ENCODE data around the gene FOXRED1.

DNA sequence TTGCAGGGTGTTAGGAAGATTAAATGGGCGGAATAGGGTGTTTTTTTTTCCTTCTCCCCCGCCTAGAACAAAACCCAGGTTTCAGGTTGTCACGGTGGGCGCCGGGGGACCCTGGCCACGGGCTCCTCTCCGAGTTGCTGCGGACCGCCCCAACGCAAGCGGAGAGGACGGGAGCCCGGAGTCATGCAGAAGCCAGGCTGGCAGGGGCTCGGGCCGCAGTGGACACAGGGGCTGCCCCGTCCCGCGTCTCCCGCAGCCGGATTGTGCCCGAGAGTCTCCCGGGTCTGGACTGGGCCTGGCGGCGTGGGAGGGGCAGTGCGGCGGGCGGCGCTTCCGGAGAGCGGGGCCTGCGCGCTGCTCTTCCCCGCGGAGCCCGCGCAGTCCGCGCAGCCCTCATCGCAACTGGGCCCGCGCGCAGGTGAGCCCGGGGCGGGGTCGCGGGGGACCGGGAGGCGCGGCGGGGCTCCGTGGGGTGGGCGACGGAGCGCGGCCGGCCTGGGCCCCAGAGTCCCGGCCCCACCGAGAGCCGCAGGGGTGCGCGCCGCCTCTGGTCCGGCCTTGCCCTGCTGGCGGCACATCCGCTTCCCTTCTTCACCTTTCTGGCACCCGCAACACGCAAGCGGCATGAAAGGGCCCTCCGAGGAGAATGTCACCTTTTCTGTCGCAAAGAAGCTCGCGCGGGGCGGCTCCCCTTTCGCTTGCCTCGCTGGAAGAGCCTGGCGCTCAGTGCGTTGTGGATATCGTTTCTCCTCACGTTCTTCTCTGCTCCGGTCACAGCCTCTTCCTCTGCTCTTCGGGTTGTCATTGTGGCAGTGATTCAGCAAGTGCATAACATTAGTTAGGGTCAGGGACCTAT lies 14.0 kb downstream of the FOXRED1 start, which contains the start of gene TIRAP:
- TF ChIP-seq GATA3 (IDR thresholded peaks at IDR 0.05; ENCODE audit: low read depth, low read length): no peak
- TF ChIP-seq GATA2 (IDR thresholded peaks at IDR 0.05; ENCODE audit: low read depth, low read length): no peak

Data from SH-SY5Y (cell line).